Measurements from ENCODE around the gene CACNG4.

- TF ChIP-seq CTCF (IDR thresholded peaks at IDR 0.05), result no peak
- no peak for TF ChIP-seq POLR2A (IDR thresholded peaks at IDR 0.05)
- no peak for TF ChIP-seq EP300 (IDR thresholded peaks at IDR 0.05)
Observed at GRCh38 chr17:67051155-67051538, 86.6 kb downstream of the CACNG4 start.
